NT2/D1 (cell line): Measurements from ENCODE around the gene EXT2.

Source experiments
- SUZ12 ChIP-seq: IDR thresholded peaks from 2 replicates; pipeline ENCODE4 v1.6.1; 2011; ENCODE audit not compliant: insufficient read length, insufficient read depth; ENCODE audit errors: extremely low read depth
- YY1 ChIP-seq: IDR thresholded peaks from 2 replicates; pipeline ENCODE4 v1.6.1; 2011; ENCODE audit not compliant: insufficient read length, insufficient read depth
- ZNF274 ChIP-seq: IDR thresholded peaks from 2 replicates; pipeline ENCODE4 v1.6.1; 2011; ENCODE audit warnings: mild to moderate bottlenecking, low read depth, low read length

DNA sequence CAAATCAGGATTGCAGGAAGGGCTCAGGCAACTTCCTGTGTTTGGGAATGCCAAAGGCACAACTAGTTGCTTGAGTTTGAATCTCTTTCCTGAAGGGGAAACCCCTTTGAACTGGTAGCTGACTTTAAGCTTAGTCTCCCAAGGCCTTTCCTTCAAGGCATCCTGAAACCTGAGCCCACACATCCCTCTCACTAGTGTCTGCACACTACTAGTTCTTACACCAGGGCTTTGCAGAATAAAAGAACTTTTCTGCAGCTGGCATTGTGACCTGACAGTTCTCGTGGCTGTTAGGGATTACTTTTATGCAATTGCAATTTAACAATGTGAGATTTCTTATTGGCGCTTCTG lies 95.4 kb downstream of the EXT2 start:
- TF ChIP-seq YY1, result no peak
- no peak for TF ChIP-seq SUZ12
- no peak for TF ChIP-seq ZNF274
